GM23338 (cell line): ENCODE results near the gene TMPRSS15. TPM values are rescaled to one million over a fixed set of nuclear protein-coding genes. Genes with fewer than 3 reads are reported as not detected.

ENCODE experiments used
- ATAC-seq: fragments of 200-7000 bp; cut with Tn5 transposase; 3 replicates; pipeline ENCODE4 v1.9.1; 2020
- DNase-seq: peaks from one replicate; pipeline ENCODE4 v3.0.0-alpha.2; 2015; ENCODE audit warnings: low spot score
- H2AFZ ChIP-seq: fragments of 200-600 bp; sonication (generic); 2 replicates; pipeline ENCODE4 v1.8.0; 2016; ENCODE audit warnings: antibody characterized with exemption, mild to moderate bottlenecking, moderate library complexity
- H3F3A ChIP-seq: fragments of 200-600 bp; sonication (generic); replicated peaks from 2 replicates; pipeline ENCODE4 v1.8.0; 2017; ENCODE audit warnings: antibody characterized with exemption, mixed run types, low read depth
- H3K27ac ChIP-seq: fragments of 200-600 bp; sonication (generic); 2 replicates; pipeline ENCODE4 v1.6.1; 2016; ENCODE audit warnings: low read depth
- H3K27me3 ChIP-seq: fragments of 200-600 bp; sonication (generic); 2 replicates; pipeline ENCODE4 v1.8.0; 2016; ENCODE audit warnings: mild to moderate bottlenecking, mixed run types, moderate library complexity; ENCODE audit not compliant: insufficient read depth
- H3K36me3 ChIP-seq: fragments of 200-600 bp; sonication (generic); 2 replicates; pipeline ENCODE4 v1.8.0; 2016; ENCODE audit warnings: mild to moderate bottlenecking; ENCODE audit not compliant: insufficient read depth
- H3K4me1 ChIP-seq: fragments of 200-600 bp; sonication (generic); 2 replicates; pipeline ENCODE4 v1.8.0; 2016; ENCODE audit warnings: mild to moderate bottlenecking, moderate library complexity; ENCODE audit not compliant: insufficient read depth
- H3K4me2 ChIP-seq: fragments of 200-600 bp; sonication (generic); 2 replicates; pipeline ENCODE4 v1.7.1; 2017; ENCODE audit warnings: mixed run types
- H3K4me3 ChIP-seq: fragments of 200-600 bp; sonication (generic); 2 replicates; pipeline ENCODE4 v1.6.1; 2016; ENCODE audit warnings: mixed run types
- H3K79me2 ChIP-seq: fragments of 200-600 bp; sonication (generic); replicated peaks from 2 replicates; pipeline ENCODE4 v1.8.0; 2017; ENCODE audit warnings: mild to moderate bottlenecking; ENCODE audit not compliant: insufficient read depth
- H3K9me2 ChIP-seq: fragments of 200-600 bp; sonication (generic); 2 replicates; pipeline ENCODE4 v1.8.0; 2017; ENCODE audit not compliant: insufficient read depth
- H4K20me1 ChIP-seq: fragments of 200-600 bp; sonication (generic); replicated peaks from 2 replicates; pipeline ENCODE4 v1.8.0; 2017; ENCODE audit warnings: mild to moderate bottlenecking; ENCODE audit not compliant: insufficient read depth
- H3K27ac Mint-ChIP-seq: 2 replicates; pipeline ENCODE4 v1.8.0; 2020; ENCODE audit warnings: inconsistent platforms, mild to moderate bottlenecking, moderate library complexity, mixed read lengths
- H3K27me3 Mint-ChIP-seq: 3 replicates; pipeline ENCODE4 v1.8.0; 2022; ENCODE audit warnings: low read depth, mild to moderate bottlenecking, moderate library complexity, mixed read lengths, inconsistent platforms; ENCODE audit not compliant: insufficient read depth, poor library complexity
- H3K36me3 Mint-ChIP-seq: 3 replicates; pipeline ENCODE4 v1.8.0; 2021; ENCODE audit warnings: low read depth, mild to moderate bottlenecking, inconsistent platforms, moderate library complexity, mixed read lengths
- H3K4me1 Mint-ChIP-seq: 3 replicates; pipeline ENCODE4 v1.8.0; 2020; ENCODE audit warnings: mild to moderate bottlenecking, inconsistent platforms, mixed read lengths
- H3K4me3 Mint-ChIP-seq: 3 replicates; pipeline ENCODE4 v1.8.0; 2021; ENCODE audit warnings: moderate library complexity, mild to moderate bottlenecking, inconsistent platforms, mixed read lengths
- H3K9me3 Mint-ChIP-seq: 3 replicates; pipeline ENCODE4 v1.8.0; 2020; ENCODE audit warnings: moderate library complexity, mild to moderate bottlenecking, inconsistent platforms, mixed read lengths
- CTCF ChIP-seq, 2 experiments: fragments of 200-600 bp in 1 of 2; sonication (generic) in 1 of 2; conservative IDR thresholded peaks; 2 replicates each; pipeline versions ENCODE4 v1.5.1 to v1.6.1; 2016 to 2017; ENCODE audit warnings: antibody characterized with exemption in 2 of 2, low read depth in 2 of 2, mild to moderate bottlenecking in 2 of 2, moderate library complexity in 1 of 2
- ETS1 ChIP-seq: IDR thresholded peaks from 2 replicates; pipeline ENCODE4 v1.6.1; 2016; ENCODE audit warnings: antibody characterized with exemption
- EZH2 ChIP-seq: fragments of 200-600 bp; sonication (generic); IDR thresholded peaks from one replicate; pipeline ENCODE4 v1.8.0; 2017; ENCODE audit warnings: antibody characterized with exemption, mild to moderate bottlenecking, low read depth; ENCODE audit not compliant: unreplicated experiment
- EZH2phosphoT487 ChIP-seq: fragments of 200-600 bp; sonication (generic); IDR thresholded peaks from one replicate; pipeline ENCODE4 v1.8.1; 2018; ENCODE audit warnings: antibody characterized with exemption; ENCODE audit not compliant: unreplicated experiment
- JUNB ChIP-seq: IDR thresholded peaks from one replicate; pipeline ENCODE4 v1.6.1; 2016; ENCODE audit warnings: antibody characterized with exemption; ENCODE audit not compliant: unreplicated experiment
- NANOG ChIP-seq: IDR thresholded peaks from 2 replicates; pipeline ENCODE4 v1.6.1; 2016; ENCODE audit warnings: antibody characterized with exemption, borderline replicate concordance
- POLR2AphosphoS5 ChIP-seq: IDR thresholded peaks from 2 replicates; pipeline ENCODE4 v1.6.1; 2016; ENCODE audit warnings: antibody characterized with exemption, low read depth
- REST ChIP-seq: IDR thresholded peaks from one replicate; pipeline ENCODE4 v1.6.1; 2018; ENCODE audit warnings: antibody characterized with exemption; ENCODE audit not compliant: unreplicated experiment
- STAT1 ChIP-seq: IDR thresholded peaks from one replicate; pipeline ENCODE4 v1.6.1; 2016; ENCODE audit warnings: antibody characterized with exemption; ENCODE audit not compliant: unreplicated experiment
- polyA plus RNA-seq: library from polyadenylated mRNA; unstranded; fragments of >200 nt; fragmentation: Nextera tagmentation; extraction: Ambion mirVana; gene quantifications from 2 replicates; pipeline ENCODE4 v1.2.1, GENCODE V29; 2016
- total RNA-seq: library from RNA; depleted of rRNA; stranded (reverse); fragments of >200 nt; shearing (Covaris generic); gene quantifications from 2 replicates; pipeline ENCODE4 v1.2.3, GENCODE V29; 2014
- TF ChIP-seq, protein P1 (sequence below): fragments of 250-450 bp; sonication (Bioruptor Pico); IDR thresholded peaks from 2 replicates; pipeline ENCODE4 v1.5.0; 2020; ENCODE audit warnings: mild to moderate bottlenecking, moderate library complexity

TMPRSS15 gene
- total and polyA plus RNA-seq, 2 experiments from 2014 or later = not detected

GRCh38 chr21:18289876-18290275 lies 113.7 kb downstream of the TMPRSS15 start:
- Histone ChIP-seq H4K20me1 (no peaks in the 10 kb centered on the region), H3K4me1 (no peaks in the 10 kb centered on the region), H3K27me3 (no peaks in the 10 kb centered on the region), H2AFZ (no peak overlapping the region), H3K9me2 (no peaks in the 10 kb centered on the region), H3F3A (no peaks in the 10 kb centered on the region), H3K27ac (no peak overlapping the region), H3K36me3 (no peaks in the 10 kb centered on the region), H3K4me3 (no peak overlapping the region), H3K79me2 (no peaks in the 10 kb centered on the region), H3K4me2 (no peak overlapping the region)
- H3K4me1 Mint-ChIP-seq = no peaks in the 10 kb centered on the region; the same call in 2 of the 3 replicates
- H3K9me3 Mint-ChIP-seq = no peaks in the 10 kb centered on the region
- no peak for TF ChIP-seq NANOG
- H3K27me3 Mint-ChIP-seq = no peaks in the 10 kb centered on the region
- no peaks in the 10 kb centered on the region for H3K36me3 Mint-ChIP-seq
- H3K4me3 Mint-ChIP-seq = no peak overlapping the region
- DNase-seq (no peak), ATAC-seq (no peak)
- H3K27ac Mint-ChIP-seq = no peak overlapping the region

DNA sequence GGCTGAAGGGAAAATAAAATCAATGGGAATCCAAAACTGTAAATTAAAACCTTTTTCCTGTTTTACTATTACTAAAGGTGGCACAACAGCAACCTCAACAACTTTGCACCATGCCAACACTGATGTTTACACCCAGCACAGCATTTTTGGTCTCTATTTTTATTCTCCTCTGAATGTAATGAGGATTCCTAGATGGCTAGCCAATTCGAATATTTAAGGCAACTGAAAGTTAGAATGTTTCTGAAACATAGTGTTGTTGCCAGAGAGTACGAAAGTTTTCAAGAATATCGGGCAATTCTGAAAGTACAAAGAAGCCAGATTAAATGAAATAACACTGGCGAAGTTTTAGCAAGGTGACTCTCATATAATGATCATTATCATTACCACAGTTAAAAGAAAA lies 118.2 kb downstream of the TMPRSS15 start:
- no peaks in the 10 kb centered on the region for H4K20me1 ChIP-seq
- no peaks in the 10 kb centered on the region for H3K27me3 Mint-ChIP-seq
- H3K36me3 ChIP-seq = no peaks in the 10 kb centered on the region
- H3F3A ChIP-seq = no peaks in the 10 kb centered on the region
- DNase-seq (no peak), ATAC-seq (no peak)
- peaks cover 2% of the 10 kb centered on the region; the same call in 1 of the 3 replicates for H3K36me3 Mint-ChIP-seq
- no peak overlapping the region for H3K4me3 Mint-ChIP-seq
- no peaks in the 10 kb centered on the region; the same call in 2 of the 3 replicates for H3K9me3 Mint-ChIP-seq
- no peaks in the 10 kb centered on the region for H3K9me2 ChIP-seq
- no peak overlapping the region for H3K4me3 ChIP-seq
- H3K79me2 ChIP-seq = no peaks in the 10 kb centered on the region
- H2AFZ ChIP-seq = no peak overlapping the region
- no peak overlapping the region for H3K4me2 ChIP-seq
- no peak overlapping the region for H3K27ac Mint-ChIP-seq
- no peak overlapping the region for H3K27ac ChIP-seq
- H3K4me1 Mint-ChIP-seq = no peaks in the 10 kb centered on the region
- H3K27me3 ChIP-seq = no peaks in the 10 kb centered on the region
- no peaks in the 10 kb centered on the region for H3K4me1 ChIP-seq
- TF ChIP-seq POLR2AphosphoS5 (no peak), CTCF (conservative IDR thresholded peaks at IDR 0.05; ENCODE audit: low read depth in 2 of 2) (no peak), JUNB (no peak), EZH2 (no peak), ETS1 (no peak), NANOG (no peak), REST (no peak), EZH2phosphoT487 (no peak), STAT1 (no peak)
- TF ChIP-seq, protein P1, sequence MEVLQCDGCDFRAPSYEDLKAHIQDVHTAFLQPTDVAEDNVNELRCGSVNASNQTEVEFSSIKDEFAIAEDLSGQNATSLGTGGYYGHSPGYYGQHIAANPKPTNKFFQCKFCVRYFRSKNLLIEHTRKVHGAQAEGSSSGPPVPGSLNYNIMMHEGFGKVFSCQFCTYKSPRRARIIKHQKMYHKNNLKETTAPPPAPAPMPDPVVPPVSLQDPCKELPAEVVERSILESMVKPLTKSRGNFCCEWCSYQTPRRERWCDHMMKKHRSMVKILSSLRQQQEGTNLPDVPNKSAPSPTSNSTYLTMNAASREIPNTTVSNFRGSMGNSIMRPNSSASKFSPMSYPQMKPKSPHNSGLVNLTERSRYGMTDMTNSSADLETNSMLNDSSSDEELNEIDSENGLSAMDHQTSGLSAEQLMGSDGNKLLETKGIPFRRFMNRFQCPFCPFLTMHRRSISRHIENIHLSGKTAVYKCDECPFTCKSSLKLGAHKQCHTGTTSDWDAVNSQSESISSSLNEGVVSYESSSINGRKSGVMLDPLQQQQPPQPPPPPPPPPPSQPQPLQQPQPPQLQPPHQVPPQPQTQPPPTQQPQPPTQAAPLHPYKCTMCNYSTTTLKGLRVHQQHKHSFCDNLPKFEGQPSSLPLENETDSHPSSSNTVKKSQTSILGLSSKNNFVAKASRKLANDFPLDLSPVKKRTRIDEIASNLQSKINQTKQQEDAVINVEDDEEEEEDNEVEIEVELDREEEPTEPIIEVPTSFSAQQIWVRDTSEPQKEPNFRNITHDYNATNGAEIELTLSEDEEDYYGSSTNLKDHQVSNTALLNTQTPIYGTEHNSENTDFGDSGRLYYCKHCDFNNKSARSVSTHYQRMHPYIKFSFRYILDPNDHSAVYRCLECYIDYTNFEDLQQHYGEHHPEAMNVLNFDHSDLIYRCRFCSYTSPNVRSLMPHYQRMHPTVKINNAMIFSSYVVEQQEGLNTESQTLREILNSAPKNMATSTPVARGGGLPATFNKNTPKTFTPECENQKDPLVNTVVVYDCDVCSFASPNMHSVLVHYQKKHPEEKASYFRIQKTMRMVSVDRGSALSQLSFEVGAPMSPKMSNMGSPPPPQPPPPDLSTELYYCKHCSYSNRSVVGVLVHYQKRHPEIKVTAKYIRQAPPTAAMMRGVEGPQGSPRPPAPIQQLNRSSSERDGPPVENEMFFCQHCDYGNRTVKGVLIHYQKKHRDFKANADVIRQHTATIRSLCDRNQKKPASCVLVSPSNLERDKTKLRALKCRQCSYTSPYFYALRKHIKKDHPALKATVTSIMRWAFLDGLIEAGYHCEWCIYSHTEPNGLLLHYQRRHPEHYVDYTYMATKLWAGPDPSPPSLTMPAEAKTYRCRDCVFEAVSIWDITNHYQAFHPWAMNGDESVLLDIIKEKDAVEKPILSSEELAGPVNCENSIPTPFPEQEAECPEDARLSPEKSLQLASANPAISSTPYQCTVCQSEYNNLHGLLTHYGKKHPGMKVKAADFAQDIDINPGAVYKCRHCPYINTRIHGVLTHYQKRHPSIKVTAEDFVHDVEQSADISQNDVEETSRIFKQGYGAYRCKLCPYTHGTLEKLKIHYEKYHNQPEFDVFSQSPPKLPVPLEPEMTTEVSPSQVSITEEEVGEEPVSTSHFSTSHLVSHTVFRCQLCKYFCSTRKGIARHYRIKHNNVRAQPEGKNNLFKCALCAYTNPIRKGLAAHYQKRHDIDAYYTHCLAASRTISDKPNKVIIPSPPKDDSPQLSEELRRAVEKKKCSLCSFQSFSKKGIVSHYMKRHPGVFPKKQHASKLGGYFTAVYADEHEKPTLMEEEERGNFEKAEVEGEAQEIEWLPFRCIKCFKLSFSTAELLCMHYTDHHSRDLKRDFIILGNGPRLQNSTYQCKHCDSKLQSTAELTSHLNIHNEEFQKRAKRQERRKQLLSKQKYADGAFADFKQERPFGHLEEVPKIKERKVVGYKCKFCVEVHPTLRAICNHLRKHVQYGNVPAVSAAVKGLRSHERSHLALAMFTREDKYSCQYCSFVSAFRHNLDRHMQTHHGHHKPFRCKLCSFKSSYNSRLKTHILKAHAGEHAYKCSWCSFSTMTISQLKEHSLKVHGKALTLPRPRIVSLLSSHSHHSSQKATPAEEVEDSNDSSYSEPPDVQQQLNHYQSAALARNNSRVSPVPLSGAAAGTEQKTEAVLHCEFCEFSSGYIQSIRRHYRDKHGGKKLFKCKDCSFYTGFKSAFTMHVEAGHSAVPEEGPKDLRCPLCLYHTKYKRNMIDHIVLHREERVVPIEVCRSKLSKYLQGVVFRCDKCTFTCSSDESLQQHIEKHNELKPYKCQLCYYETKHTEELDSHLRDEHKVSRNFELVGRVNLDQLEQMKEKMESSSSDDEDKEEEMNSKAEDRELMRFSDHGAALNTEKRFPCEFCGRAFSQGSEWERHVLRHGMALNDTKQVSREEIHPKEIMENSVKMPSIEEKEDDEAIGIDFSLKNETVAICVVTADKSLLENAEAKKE = no peak
